Keratinocyte (primary cell): Measurements from ENCODE around the gene TEX12. TPM values are rescaled to one million over a fixed set of nuclear protein-coding genes. Genes with fewer than 3 reads are reported as not detected.

Experiments
- DNase-seq: peaks from one replicate; pipeline ENCODE4 v3.0.0-alpha.2; 2011; ENCODE audit warnings: low read depth, missing footprints, low spot score
- FAIRE-seq: peaks from 2 replicates; lab custom pipeline; 2011; peaks lifted over from hg19 to GRCh38; lab: Jason Lieb, UNC
- H2AFZ ChIP-seq: 2 replicates; pipeline ENCODE4 v1.6.0; 2012; ENCODE audit warnings: low read length, control low read depth, inconsistent platforms; ENCODE audit not compliant: control insufficient read depth
- H3K27ac ChIP-seq: 2 replicates; pipeline ENCODE4 v1.5.1; 2011; ENCODE audit warnings: low read length; ENCODE audit not compliant: control insufficient read depth, insufficient read depth
- H3K27me3 ChIP-seq: 3 replicates; pipeline ENCODE4 v1.6.0; 2011; ENCODE audit warnings: low read length; ENCODE audit not compliant: control insufficient read depth, insufficient read depth; ENCODE audit errors: extremely low read depth
- H3K36me3 ChIP-seq, 2 experiments: 2 replicates in 1 of 2; 3 replicates in 1 of 2; pipeline ENCODE4 v1.5.1; 2011; ENCODE audit warnings: low read length in 2 of 2, mild to moderate bottlenecking in 1 of 2; ENCODE audit not compliant: control insufficient read depth in 2 of 2, insufficient read depth in 2 of 2; ENCODE audit errors: extremely low read depth in 1 of 2
- H3K4me1 ChIP-seq: 3 replicates; pipeline ENCODE4 v1.5.1; 2011; ENCODE audit warnings: low read length; ENCODE audit not compliant: control insufficient read depth, insufficient read depth; ENCODE audit errors: extremely low read depth
- H3K4me2 ChIP-seq: 3 replicates; pipeline ENCODE4 v1.6.0; 2011; ENCODE audit warnings: low read depth, low read length; ENCODE audit not compliant: control insufficient read depth, insufficient read depth; ENCODE audit errors: extremely low read depth
- H3K4me3 ChIP-seq, 3 experiments: fragments of 200-600 bp in 1 of 3; sonication (generic) in 1 of 3; 2 replicates in 2 of 3; 3 replicates in 1 of 3; pipeline ENCODE4 v1.5.1; 2011 to 2016; ENCODE audit warnings: low read length in 3 of 3, mild to moderate bottlenecking in 3 of 3, control low read depth in 2 of 3, inconsistent platforms in 1 of 3, low read depth in 1 of 3, mixed read lengths in 1 of 3, mixed run types in 1 of 3, moderate library complexity in 1 of 3; ENCODE audit not compliant: control insufficient read depth in 2 of 3, insufficient read depth in 2 of 3; ENCODE audit errors: extremely low read depth in 1 of 3
- H3K79me2 ChIP-seq: 2 replicates; pipeline ENCODE4 v1.6.0; 2012; ENCODE audit warnings: low read length; ENCODE audit not compliant: control insufficient read depth, insufficient read depth
- H3K9ac ChIP-seq: 3 replicates; pipeline ENCODE4 v1.6.0; 2011; ENCODE audit warnings: low read length; ENCODE audit not compliant: control insufficient read depth, insufficient read depth; ENCODE audit errors: extremely low read depth
- H3K9me1 ChIP-seq: 3 replicates; pipeline ENCODE4 v1.6.0; 2011; ENCODE audit warnings: low read length; ENCODE audit not compliant: control insufficient read depth, insufficient read depth; ENCODE audit errors: extremely low read depth
- H3K9me3 ChIP-seq: 2 replicates; pipeline ENCODE4 v1.5.1; 2012; ENCODE audit warnings: low read depth, low read length; ENCODE audit not compliant: control insufficient read depth
- H4K20me1 ChIP-seq: 3 replicates; pipeline ENCODE4 v1.6.0; 2011; ENCODE audit warnings: low read length; ENCODE audit not compliant: control insufficient read depth, insufficient read depth; ENCODE audit errors: extremely low read depth
- EZH2 ChIP-seq: IDR thresholded peaks from one replicate; pipeline ENCODE4 v1.6.1; 2012; ENCODE audit warnings: inconsistent platforms, mild to moderate bottlenecking, low read length, moderate library complexity
- dilution Hi-C: fragments of 300-500 bp; cut with MboI; formaldehyde crosslinking; loops from one replicate; pipeline ENCODE4 v1.7.0; 2020; ENCODE audit warnings: low sequenced_read_pairs; ENCODE audit not compliant: extremely low pct_ligation_motif_present
- polyA plus RNA-seq, 5 experiments: library from polyadenylated mRNA; depleted of rRNA in 3 of 5; stranded (reverse) in 3 of 5; stranded (forward) in 1 of 5; unstranded in 1 of 5; fragments of >200 nt; gene quantifications; 1 replicate in 1 of 5; 2 replicates in 3 of 5; 3 replicates in 1 of 5; pipeline versions ENCODE4 v1.2.1 to v1.2.3, GENCODE V29; 2011 to 2012; ENCODE audit warnings: missing spikeins in 2 of 5, low read depth in 1 of 5, low replicate concordance in 1 of 5
- TF ChIP-seq, protein P1 (sequence below), 3 experiments: IDR thresholded peaks in 1 of 3; conservative IDR thresholded peaks in 1 of 3; optimal IDR thresholded peaks in 1 of 3; 2 replicates in 2 of 3; 3 replicates in 1 of 3; pipeline versions ENCODE3 to v1.5.1; 2011; ENCODE audit warnings: low read length in 3 of 3, mild to moderate bottlenecking in 3 of 3, moderate library complexity in 2 of 3, control low read depth in 1 of 3, inconsistent platforms in 1 of 3; ENCODE audit not compliant: insufficient read depth in 2 of 3; ENCODE audit errors: extremely low read depth in 1 of 3

TEX12 gene
- polyA plus RNA-seq, 1 donor (not counting 4 experiments of a cell fraction or from before 2014, with no cell fraction given) = not detected

DNA sequence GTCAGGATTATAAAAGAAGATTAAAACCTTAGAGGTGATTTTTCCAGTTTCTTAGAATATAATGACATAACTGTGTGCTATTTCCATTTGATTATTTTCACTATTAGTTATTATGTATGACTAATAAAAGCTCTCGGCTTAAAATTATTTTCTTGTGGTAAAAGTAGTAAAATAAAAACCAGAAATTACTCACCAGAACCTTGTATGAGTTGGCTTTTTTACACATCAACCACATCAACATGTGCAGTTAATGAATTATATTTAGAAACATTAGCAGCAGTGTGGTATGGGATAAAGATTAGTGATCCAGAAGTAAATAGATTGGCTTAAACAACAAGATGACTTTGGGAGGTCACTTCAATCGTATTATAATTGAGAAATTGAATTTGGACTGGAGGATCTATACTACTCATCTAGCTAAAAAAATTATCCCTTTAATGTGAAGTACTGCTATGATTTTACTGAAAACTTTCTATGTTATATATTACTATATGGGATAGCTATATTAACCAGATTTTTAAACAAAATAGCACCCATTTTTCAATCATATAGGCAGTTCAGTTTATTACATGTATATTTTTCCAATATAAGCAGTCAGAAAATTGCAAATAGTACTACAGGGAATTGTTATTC lies 5.3 kb downstream of the TEX12 start:
- Histone ChIP-seq H3K36me3 (no peaks in the 10 kb centered on the region), H4K20me1 (no peaks in the 10 kb centered on the region), H3K4me2 (no peak overlapping the region), H2AFZ (no peak overlapping the region), H3K79me2 (no peaks in the 10 kb centered on the region), H3K4me1 (peaks cover 8% of the 10 kb centered on the region), H3K27ac (no peak overlapping the region), H3K27me3 (no peaks in the 10 kb centered on the region), H3K9me1 (no peaks in the 10 kb centered on the region), H3K4me3 (no peak overlapping the region), H3K9me3 (no peaks in the 10 kb centered on the region), H3K9ac (no peak overlapping the region)
- dilution Hi-C loops = no loop called here
- DNase-seq (no peak), FAIRE-seq (no peak)
- TF ChIP-seq EZH2 = no peak
- TF ChIP-seq, protein P1, sequence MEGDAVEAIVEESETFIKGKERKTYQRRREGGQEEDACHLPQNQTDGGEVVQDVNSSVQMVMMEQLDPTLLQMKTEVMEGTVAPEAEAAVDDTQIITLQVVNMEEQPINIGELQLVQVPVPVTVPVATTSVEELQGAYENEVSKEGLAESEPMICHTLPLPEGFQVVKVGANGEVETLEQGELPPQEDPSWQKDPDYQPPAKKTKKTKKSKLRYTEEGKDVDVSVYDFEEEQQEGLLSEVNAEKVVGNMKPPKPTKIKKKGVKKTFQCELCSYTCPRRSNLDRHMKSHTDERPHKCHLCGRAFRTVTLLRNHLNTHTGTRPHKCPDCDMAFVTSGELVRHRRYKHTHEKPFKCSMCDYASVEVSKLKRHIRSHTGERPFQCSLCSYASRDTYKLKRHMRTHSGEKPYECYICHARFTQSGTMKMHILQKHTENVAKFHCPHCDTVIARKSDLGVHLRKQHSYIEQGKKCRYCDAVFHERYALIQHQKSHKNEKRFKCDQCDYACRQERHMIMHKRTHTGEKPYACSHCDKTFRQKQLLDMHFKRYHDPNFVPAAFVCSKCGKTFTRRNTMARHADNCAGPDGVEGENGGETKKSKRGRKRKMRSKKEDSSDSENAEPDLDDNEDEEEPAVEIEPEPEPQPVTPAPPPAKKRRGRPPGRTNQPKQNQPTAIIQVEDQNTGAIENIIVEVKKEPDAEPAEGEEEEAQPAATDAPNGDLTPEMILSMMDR (optimal IDR thresholded peaks at IDR 0.05 in 1 of 3, IDR thresholded peaks at IDR 0.05 in 1 of 3, conservative IDR thresholded peaks at IDR 0.05 in 1 of 3; ENCODE audit: extremely low read depth in 1 of 3, insufficient read depth in 2 of 3, low read length in 3 of 3) = no peak

DNA sequence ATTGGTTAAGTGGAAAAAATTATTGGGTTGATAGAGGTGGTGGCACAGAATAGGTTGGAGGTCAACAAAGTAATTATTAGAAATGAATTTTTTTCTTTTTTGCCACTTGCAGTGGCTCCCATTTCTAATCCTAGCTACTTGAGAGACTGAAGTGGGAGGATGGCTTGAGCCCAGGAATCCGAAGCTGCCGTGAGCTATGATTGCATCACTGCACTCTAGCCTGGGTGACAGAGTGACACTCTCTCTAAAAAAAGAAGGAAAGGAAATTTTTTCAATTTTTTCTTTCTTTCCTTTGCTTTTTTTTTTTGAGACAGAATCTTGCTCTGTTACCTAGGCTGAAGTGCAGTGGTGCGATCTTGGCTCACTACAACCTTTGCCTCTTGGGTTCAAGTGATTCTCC lies 6.0 kb downstream of the TEX12 start:
- Histone ChIP-seq H3K9me3 (no peaks in the 10 kb centered on the region), H3K4me2 (no peak overlapping the region), H2AFZ (no peak overlapping the region), H3K36me3 (no peaks in the 10 kb centered on the region), H3K27ac (no peak overlapping the region), H3K4me1 (peaks cover 8% of the 10 kb centered on the region), H3K4me3 (no peak overlapping the region), H3K79me2 (no peaks in the 10 kb centered on the region), H3K9me1 (no peaks in the 10 kb centered on the region), H4K20me1 (no peaks in the 10 kb centered on the region), H3K27me3 (no peaks in the 10 kb centered on the region), H3K9ac (no peak overlapping the region)
- no peak for FAIRE-seq
- no peak for TF ChIP-seq EZH2
- TF ChIP-seq, protein P1 (optimal IDR thresholded peaks at IDR 0.05 in 1 of 3, IDR thresholded peaks at IDR 0.05 in 1 of 3, conservative IDR thresholded peaks at IDR 0.05 in 1 of 3; ENCODE audit: extremely low read depth in 1 of 3, insufficient read depth in 2 of 3, low read length in 3 of 3) = no peak
- dilution Hi-C loops = no loop called here
- DNase-seq = no peak
